ENCODE results near the gene MED10. TPM values are rescaled to one million over a fixed set of nuclear protein-coding genes. Genes with fewer than 3 reads are reported as not detected.

Gene MED10
- total and polyA plus RNA-seq, 2 experiments from 2014 or later = 16.0 to 58.1 TPM

DNA sequence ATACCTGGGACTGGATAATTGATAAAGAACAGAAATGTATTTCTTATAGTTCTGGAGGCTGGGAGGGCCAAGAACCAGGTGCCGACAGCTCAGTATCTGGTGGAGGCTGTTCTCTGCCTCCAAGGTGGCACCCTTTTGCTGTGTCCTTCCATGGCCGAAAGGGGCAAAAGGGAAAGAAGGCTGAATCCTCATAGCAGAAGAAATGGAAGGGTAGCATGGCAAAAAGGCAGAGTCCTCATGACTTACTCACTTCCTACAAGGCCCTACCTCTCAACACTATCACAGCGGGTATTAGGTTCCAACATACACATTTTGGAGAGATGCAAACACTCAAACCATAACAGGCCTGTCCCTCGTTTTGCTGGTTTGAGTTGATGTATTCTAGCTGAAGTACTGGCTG lies 25.1 kb upstream of the MED10 start:
- no peak overlapping the region for H3K27ac ChIP-seq (ENCODE audit: low read depth)
- H3K4me1 ChIP-seq (ENCODE audit: insufficient read depth) = no peaks in the 10 kb centered on the region
- H2AFZ ChIP-seq = no peak overlapping the region
- H3K4me3 Mint-ChIP-seq = no peak overlapping the region
- H3K27me3 Mint-ChIP-seq (ENCODE audit: insufficient read depth, low read depth, poor library complexity) = peaks cover 3% of the 10 kb centered on the region
- H3K36me3 Mint-ChIP-seq (ENCODE audit: low read depth) = no peaks in the 10 kb centered on the region
- H3K4me2 ChIP-seq = no peak overlapping the region
- H3K27ac Mint-ChIP-seq = no peak overlapping the region
- peaks cover under 1% of the 10 kb centered on the region; the same call in 1 of the 3 replicates for H3K9me3 Mint-ChIP-seq
- DNase-seq (ENCODE audit: low spot score) = no peak
- no peaks in the 10 kb centered on the region for H3K79me2 ChIP-seq (replicated peaks; ENCODE audit: insufficient read depth)
- H3K9me2 ChIP-seq (ENCODE audit: insufficient read depth) = no peaks in the 10 kb centered on the region
- no peaks in the 10 kb centered on the region for H3F3A ChIP-seq (replicated peaks; ENCODE audit: low read depth)
- no peaks in the 10 kb centered on the region for H4K20me1 ChIP-seq (replicated peaks; ENCODE audit: insufficient read depth)
- peaks cover 14% of the 10 kb centered on the region for H3K4me1 Mint-ChIP-seq
- no peaks in the 10 kb centered on the region for H3K36me3 ChIP-seq (ENCODE audit: insufficient read depth)
- no peak overlapping the region for H3K4me3 ChIP-seq
- no peaks in the 10 kb centered on the region for H3K27me3 ChIP-seq (ENCODE audit: insufficient read depth)
- no peak for ATAC-seq
- TF ChIP-seq EZH2phosphoT487 (IDR thresholded peaks at IDR 0.05; ENCODE audit: unreplicated experiment) = no peak
- TF ChIP-seq, protein P1, sequence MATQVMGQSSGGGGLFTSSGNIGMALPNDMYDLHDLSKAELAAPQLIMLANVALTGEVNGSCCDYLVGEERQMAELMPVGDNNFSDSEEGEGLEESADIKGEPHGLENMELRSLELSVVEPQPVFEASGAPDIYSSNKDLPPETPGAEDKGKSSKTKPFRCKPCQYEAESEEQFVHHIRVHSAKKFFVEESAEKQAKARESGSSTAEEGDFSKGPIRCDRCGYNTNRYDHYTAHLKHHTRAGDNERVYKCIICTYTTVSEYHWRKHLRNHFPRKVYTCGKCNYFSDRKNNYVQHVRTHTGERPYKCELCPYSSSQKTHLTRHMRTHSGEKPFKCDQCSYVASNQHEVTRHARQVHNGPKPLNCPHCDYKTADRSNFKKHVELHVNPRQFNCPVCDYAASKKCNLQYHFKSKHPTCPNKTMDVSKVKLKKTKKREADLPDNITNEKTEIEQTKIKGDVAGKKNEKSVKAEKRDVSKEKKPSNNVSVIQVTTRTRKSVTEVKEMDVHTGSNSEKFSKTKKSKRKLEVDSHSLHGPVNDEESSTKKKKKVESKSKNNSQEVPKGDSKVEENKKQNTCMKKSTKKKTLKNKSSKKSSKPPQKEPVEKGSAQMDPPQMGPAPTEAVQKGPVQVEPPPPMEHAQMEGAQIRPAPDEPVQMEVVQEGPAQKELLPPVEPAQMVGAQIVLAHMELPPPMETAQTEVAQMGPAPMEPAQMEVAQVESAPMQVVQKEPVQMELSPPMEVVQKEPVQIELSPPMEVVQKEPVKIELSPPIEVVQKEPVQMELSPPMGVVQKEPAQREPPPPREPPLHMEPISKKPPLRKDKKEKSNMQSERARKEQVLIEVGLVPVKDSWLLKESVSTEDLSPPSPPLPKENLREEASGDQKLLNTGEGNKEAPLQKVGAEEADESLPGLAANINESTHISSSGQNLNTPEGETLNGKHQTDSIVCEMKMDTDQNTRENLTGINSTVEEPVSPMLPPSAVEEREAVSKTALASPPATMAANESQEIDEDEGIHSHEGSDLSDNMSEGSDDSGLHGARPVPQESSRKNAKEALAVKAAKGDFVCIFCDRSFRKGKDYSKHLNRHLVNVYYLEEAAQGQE (IDR thresholded peaks at IDR 0.05; ENCODE audit: unreplicated experiment) = no peak
- TF ChIP-seq, protein P2, sequence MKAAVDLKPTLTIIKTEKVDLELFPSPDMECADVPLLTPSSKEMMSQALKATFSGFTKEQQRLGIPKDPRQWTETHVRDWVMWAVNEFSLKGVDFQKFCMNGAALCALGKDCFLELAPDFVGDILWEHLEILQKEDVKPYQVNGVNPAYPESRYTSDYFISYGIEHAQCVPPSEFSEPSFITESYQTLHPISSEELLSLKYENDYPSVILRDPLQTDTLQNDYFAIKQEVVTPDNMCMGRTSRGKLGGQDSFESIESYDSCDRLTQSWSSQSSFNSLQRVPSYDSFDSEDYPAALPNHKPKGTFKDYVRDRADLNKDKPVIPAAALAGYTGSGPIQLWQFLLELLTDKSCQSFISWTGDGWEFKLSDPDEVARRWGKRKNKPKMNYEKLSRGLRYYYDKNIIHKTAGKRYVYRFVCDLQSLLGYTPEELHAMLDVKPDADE (IDR thresholded peaks at IDR 0.05) = no peak
- no peak for TF ChIP-seq POLR2AphosphoS5 (IDR thresholded peaks at IDR 0.05; ENCODE audit: low read depth)
- TF ChIP-seq EZH2 (IDR thresholded peaks at IDR 0.05; ENCODE audit: low read depth, unreplicated experiment) = no peak
- TF ChIP-seq NANOG (IDR thresholded peaks at IDR 0.05; ENCODE audit: borderline replicate concordance) = no peak
- TF ChIP-seq, protein P3, sequence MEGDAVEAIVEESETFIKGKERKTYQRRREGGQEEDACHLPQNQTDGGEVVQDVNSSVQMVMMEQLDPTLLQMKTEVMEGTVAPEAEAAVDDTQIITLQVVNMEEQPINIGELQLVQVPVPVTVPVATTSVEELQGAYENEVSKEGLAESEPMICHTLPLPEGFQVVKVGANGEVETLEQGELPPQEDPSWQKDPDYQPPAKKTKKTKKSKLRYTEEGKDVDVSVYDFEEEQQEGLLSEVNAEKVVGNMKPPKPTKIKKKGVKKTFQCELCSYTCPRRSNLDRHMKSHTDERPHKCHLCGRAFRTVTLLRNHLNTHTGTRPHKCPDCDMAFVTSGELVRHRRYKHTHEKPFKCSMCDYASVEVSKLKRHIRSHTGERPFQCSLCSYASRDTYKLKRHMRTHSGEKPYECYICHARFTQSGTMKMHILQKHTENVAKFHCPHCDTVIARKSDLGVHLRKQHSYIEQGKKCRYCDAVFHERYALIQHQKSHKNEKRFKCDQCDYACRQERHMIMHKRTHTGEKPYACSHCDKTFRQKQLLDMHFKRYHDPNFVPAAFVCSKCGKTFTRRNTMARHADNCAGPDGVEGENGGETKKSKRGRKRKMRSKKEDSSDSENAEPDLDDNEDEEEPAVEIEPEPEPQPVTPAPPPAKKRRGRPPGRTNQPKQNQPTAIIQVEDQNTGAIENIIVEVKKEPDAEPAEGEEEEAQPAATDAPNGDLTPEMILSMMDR (conservative IDR thresholded peaks at IDR 0.05; ENCODE audit: low read depth in 2 of 2) = no peak
- no peak for TF ChIP-seq CREB1 (CRISPR knock-in tag; IDR thresholded peaks at IDR 0.05; ENCODE audit: low read depth)
- no peak for TF ChIP-seq ZNF331 (CRISPR knock-in tag; IDR thresholded peaks at IDR 0.05; ENCODE audit: low read depth)

DNA sequence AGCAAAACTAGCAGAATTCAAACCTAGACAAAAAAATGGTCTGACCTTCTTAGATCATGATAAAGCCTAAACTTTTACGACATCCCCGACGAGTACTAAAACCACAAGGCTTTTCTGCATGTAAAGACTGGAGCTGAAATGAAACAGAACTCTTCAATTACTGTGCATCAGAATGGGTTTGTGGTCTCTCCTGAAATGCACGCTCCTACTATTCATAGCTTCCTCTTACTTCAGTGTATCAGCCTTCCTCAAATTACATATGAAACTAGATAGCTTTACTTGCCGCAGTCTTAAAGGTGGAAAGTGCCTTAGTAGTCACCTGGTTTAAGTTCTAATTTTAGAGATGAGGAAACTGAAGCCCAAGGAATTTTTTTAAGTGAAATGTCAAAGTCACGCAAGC lies 24.6 kb upstream of the MED10 start:
- no peaks in the 10 kb centered on the region for H3K36me3 Mint-ChIP-seq (ENCODE audit: low read depth)
- H3K4me1 ChIP-seq (ENCODE audit: insufficient read depth) = no peaks in the 10 kb centered on the region
- no peak overlapping the region for H3K4me3 ChIP-seq
- H3K4me1 Mint-ChIP-seq = peaks cover 14% of the 10 kb centered on the region
- no peak overlapping the region for H3K4me2 ChIP-seq
- no peaks in the 10 kb centered on the region for H3K79me2 ChIP-seq (replicated peaks; ENCODE audit: insufficient read depth)
- H3K4me3 Mint-ChIP-seq = no peak overlapping the region
- no peaks in the 10 kb centered on the region for H3K36me3 ChIP-seq (ENCODE audit: insufficient read depth)
- ATAC-seq (no peak), DNase-seq (ENCODE audit: low spot score) (no peak)
- peaks cover 3% of the 10 kb centered on the region for H3K27me3 Mint-ChIP-seq (ENCODE audit: insufficient read depth, low read depth, poor library complexity)
- H3K27ac Mint-ChIP-seq = no peak overlapping the region
- no peaks in the 10 kb centered on the region for H3K9me2 ChIP-seq (ENCODE audit: insufficient read depth)
- no peaks in the 10 kb centered on the region for H4K20me1 ChIP-seq (replicated peaks; ENCODE audit: insufficient read depth)
- no peak overlapping the region for H3K27ac ChIP-seq (ENCODE audit: low read depth)
- H3F3A ChIP-seq (replicated peaks; ENCODE audit: low read depth) = no peaks in the 10 kb centered on the region
- H2AFZ ChIP-seq = peak overlapping the region; percentile 43; the same call in 1 of the 2 replicates
- H3K27me3 ChIP-seq (ENCODE audit: insufficient read depth) = no peaks in the 10 kb centered on the region
- H3K9me3 Mint-ChIP-seq = no peaks in the 10 kb centered on the region
- TF ChIP-seq POLR2AphosphoS5 (IDR thresholded peaks at IDR 0.05; ENCODE audit: low read depth) (no peak), JUNB (IDR thresholded peaks at IDR 0.05; ENCODE audit: unreplicated experiment) (no peak), CREB1 (CRISPR knock-in tag; IDR thresholded peaks at IDR 0.05; ENCODE audit: low read depth) (no peak), ZNF114 (CRISPR knock-in tag; IDR thresholded peaks at IDR 0.05) (no peak), STAT1 (IDR thresholded peaks at IDR 0.05; ENCODE audit: unreplicated experiment) (no peak)
- TF ChIP-seq, protein P1 (IDR thresholded peaks at IDR 0.05; ENCODE audit: unreplicated experiment) = no peak
- TF ChIP-seq, protein P3 (conservative IDR thresholded peaks at IDR 0.05; ENCODE audit: low read depth in 2 of 2) = no peak
